OCI-LY1 (cell line): ENCODE data around the gene TAOK1.

Experiments used
- H2AFZ ChIP-seq: fragments of 200-600 bp; sonication (generic), shearing (Covaris generic); 2 replicates; pipeline ENCODE4 v1.6.0; 2014; ENCODE audit warnings: antibody characterized with exemption, mild to moderate bottlenecking, low read length
- H3F3A ChIP-seq: fragments of 200-600 bp; sonication (generic), shearing (Covaris generic); 2 replicates; pipeline ENCODE4 v1.6.0; 2014; ENCODE audit warnings: mild to moderate bottlenecking, antibody characterized with exemption, low read length, moderate library complexity; ENCODE audit not compliant: insufficient read depth
- H3K27ac ChIP-seq: fragments of 200-600 bp; sonication (generic); 2 replicates; pipeline ENCODE4 v1.5.1; 2014; ENCODE audit warnings: low read length, mixed run types, mild to moderate bottlenecking, low read depth; ENCODE audit not compliant: poor library complexity, severe bottlenecking
- H3K27me3 ChIP-seq: fragments of 200-600 bp; sonication (generic); 2 replicates; pipeline ENCODE4 v1.6.0; 2014; ENCODE audit warnings: antibody characterized with exemption, mild to moderate bottlenecking, low read length, moderate library complexity; ENCODE audit not compliant: insufficient read depth
- H3K36me3 ChIP-seq: fragments of 200-600 bp; sonication (generic); 2 replicates; pipeline ENCODE4 v1.6.1; 2014; ENCODE audit warnings: mild to moderate bottlenecking, antibody characterized with exemption, low read length, moderate library complexity, mixed read lengths; ENCODE audit not compliant: insufficient read depth
- H3K4me1 ChIP-seq: fragments of 200-600 bp; sonication (generic); 2 replicates; pipeline ENCODE4 v1.5.1; 2014; ENCODE audit warnings: mild to moderate bottlenecking, low read length, moderate library complexity; ENCODE audit not compliant: insufficient read depth, severe bottlenecking
- H3K4me2 ChIP-seq: fragments of 200-600 bp; sonication (generic), shearing (Covaris generic); 2 replicates; pipeline ENCODE4 v1.6.1; 2014; ENCODE audit warnings: low read length
- H3K4me3 ChIP-seq: fragments of 200-600 bp; sonication (generic); 2 replicates; pipeline ENCODE4 v1.5.1; 2014; ENCODE audit warnings: low read length, low read depth, mild to moderate bottlenecking, mixed read lengths; ENCODE audit not compliant: poor library complexity, severe bottlenecking
- H3K79me2 ChIP-seq: fragments of 200-600 bp; shearing (Covaris generic); 2 replicates; pipeline ENCODE4 v1.6.1; 2016; ENCODE audit warnings: mixed run types, low read length, mixed read lengths; ENCODE audit not compliant: insufficient read depth
- H3K9ac ChIP-seq: fragments of 200-600 bp; sonication (generic), shearing (Covaris generic); 2 replicates; pipeline ENCODE4 v1.6.1; 2014; ENCODE audit warnings: mild to moderate bottlenecking, low read length, mixed read lengths
- H3K9me2 ChIP-seq: fragments of 200-600 bp; sonication (generic), shearing (Covaris generic); 2 replicates; pipeline ENCODE4 v1.6.1; 2014; ENCODE audit warnings: low read depth, mild to moderate bottlenecking, low read length, mixed read lengths
- H3K9me3 ChIP-seq: fragments of 200-600 bp; shearing (Covaris generic); 2 replicates; pipeline ENCODE4 v1.6.1; 2014; ENCODE audit warnings: low read length, mixed read lengths
- H4K20me1 ChIP-seq: fragments of 200-600 bp; sonication (generic), shearing (Covaris generic); 2 replicates; pipeline ENCODE4 v1.6.0; 2016; ENCODE audit warnings: mild to moderate bottlenecking, low read length; ENCODE audit not compliant: insufficient read depth
- EZH2 ChIP-seq: fragments of 200-600 bp; sonication (generic), shearing (Covaris generic); IDR thresholded peaks from 2 replicates; pipeline ENCODE4 v1.8.0; 2017; ENCODE audit warnings: borderline replicate concordance, mixed run types, mild to moderate bottlenecking, antibody characterized with exemption, low read length, moderate library complexity, mixed read lengths
- TF ChIP-seq, protein P1 (sequence below): fragments of 200-600 bp; sonication (generic), shearing (Covaris generic); IDR thresholded peaks from 2 replicates; pipeline ENCODE4 v1.5.1; 2017; ENCODE audit warnings: mild to moderate bottlenecking, antibody characterized with exemption, low read length, moderate library complexity, mixed read lengths

Gene TAOK1

DNA sequence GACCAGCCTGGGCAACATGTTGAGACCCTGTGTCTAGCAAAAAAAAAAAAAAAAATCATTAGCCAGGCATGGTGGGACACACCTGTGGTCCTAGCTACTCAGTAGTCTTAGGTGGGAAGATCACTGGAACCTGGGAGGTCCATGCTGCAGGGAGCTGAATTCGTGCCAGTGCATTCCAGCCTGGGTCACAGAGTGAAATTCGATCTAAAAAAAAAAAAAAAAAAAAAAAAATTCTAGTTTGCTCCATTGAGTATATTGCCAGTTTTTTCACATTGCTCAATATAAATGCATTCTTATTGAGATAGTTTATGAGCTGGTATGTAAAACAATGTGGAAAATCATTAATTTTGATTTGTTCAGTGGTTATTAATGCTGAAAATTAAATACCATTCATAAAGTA, 124.6 kb downstream of the TAOK1 start:
- peaks cover 74% of the 10 kb centered on the region for H3K36me3 ChIP-seq
- H3K27me3 ChIP-seq: no peaks in the 10 kb centered on the region
- H3K9ac ChIP-seq: no peak overlapping the region
- no peaks in the 10 kb centered on the region for H3K79me2 ChIP-seq
- no peaks in the 10 kb centered on the region for H3K9me3 ChIP-seq
- H3K4me3 ChIP-seq: no peak overlapping the region
- H3K4me1 ChIP-seq: no peaks in the 10 kb centered on the region
- H2AFZ ChIP-seq: no peak overlapping the region
- H3K9me2 ChIP-seq: no peaks in the 10 kb centered on the region
- no peaks in the 10 kb centered on the region for H3F3A ChIP-seq
- TF ChIP-seq, protein P1, sequence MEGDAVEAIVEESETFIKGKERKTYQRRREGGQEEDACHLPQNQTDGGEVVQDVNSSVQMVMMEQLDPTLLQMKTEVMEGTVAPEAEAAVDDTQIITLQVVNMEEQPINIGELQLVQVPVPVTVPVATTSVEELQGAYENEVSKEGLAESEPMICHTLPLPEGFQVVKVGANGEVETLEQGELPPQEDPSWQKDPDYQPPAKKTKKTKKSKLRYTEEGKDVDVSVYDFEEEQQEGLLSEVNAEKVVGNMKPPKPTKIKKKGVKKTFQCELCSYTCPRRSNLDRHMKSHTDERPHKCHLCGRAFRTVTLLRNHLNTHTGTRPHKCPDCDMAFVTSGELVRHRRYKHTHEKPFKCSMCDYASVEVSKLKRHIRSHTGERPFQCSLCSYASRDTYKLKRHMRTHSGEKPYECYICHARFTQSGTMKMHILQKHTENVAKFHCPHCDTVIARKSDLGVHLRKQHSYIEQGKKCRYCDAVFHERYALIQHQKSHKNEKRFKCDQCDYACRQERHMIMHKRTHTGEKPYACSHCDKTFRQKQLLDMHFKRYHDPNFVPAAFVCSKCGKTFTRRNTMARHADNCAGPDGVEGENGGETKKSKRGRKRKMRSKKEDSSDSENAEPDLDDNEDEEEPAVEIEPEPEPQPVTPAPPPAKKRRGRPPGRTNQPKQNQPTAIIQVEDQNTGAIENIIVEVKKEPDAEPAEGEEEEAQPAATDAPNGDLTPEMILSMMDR: no peak
- no peak for TF ChIP-seq EZH2
- no peak overlapping the region for H3K27ac ChIP-seq
- no peak overlapping the region for H3K4me2 ChIP-seq
- H4K20me1 ChIP-seq: no peaks in the 10 kb centered on the region

DNA sequence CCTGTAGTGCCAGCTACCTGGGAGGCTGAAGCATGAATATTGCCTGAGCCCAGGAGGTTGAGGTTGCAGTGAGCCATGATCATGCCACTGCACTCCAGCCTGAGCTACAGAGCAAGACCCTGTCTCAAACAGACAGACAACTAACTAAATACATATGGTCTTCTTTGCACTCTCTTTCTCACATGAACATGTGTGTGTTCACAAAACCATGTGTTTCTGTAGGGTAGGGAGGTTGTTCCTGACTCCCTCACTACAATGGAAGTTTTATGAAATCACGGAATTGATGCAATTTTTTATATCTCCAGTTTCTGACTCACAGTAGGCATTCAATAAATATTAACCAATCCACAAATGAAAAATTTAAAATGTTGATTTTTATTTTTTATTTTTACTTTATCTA, 128.2 kb downstream of the TAOK1 start:
- no peaks in the 10 kb centered on the region for H3K9me2 ChIP-seq
- no peak overlapping the region for H2AFZ ChIP-seq
- H3K4me2 ChIP-seq: no peak overlapping the region
- no peaks in the 10 kb centered on the region for H3K79me2 ChIP-seq
- H3K36me3 ChIP-seq: peaks cover 68% of the 10 kb centered on the region
- no peaks in the 10 kb centered on the region for H3K9me3 ChIP-seq
- H4K20me1 ChIP-seq: no peaks in the 10 kb centered on the region
- H3K27me3 ChIP-seq: no peaks in the 10 kb centered on the region
- H3K27ac ChIP-seq: no peak overlapping the region
- no peak overlapping the region for H3K9ac ChIP-seq
- H3F3A ChIP-seq: no peaks in the 10 kb centered on the region
- H3K4me1 ChIP-seq: no peaks in the 10 kb centered on the region
- no peak for TF ChIP-seq EZH2
- TF ChIP-seq, protein P1: no peak
- H3K4me3 ChIP-seq: no peak overlapping the region

DNA sequence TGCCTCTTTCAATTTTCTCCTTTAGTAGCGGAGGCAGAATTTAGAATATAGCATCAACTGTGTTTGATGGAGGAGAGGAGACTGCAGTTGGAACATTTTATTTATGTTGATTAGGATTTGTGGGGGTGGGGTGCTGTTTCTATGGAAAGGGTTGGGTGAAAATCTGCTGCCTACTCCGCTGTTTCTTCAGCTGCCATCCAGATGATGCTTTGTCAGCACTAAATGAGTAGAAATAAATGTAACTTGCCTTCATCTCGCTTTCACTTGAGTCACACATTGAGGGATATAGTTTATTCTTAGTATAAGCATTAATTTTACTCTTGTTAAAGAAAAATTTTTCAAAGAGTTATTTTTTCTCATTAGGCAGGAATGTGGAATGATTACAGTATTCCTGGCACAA, 134.5 kb downstream of the TAOK1 start:
- no peaks in the 10 kb centered on the region for H4K20me1 ChIP-seq
- no peaks in the 10 kb centered on the region for H3F3A ChIP-seq
- no peaks in the 10 kb centered on the region for H3K9me2 ChIP-seq
- no peaks in the 10 kb centered on the region for H3K79me2 ChIP-seq
- no peaks in the 10 kb centered on the region for H3K9me3 ChIP-seq
- no peak overlapping the region for H2AFZ ChIP-seq
- H3K27ac ChIP-seq: no peak overlapping the region
- H3K4me1 ChIP-seq: no peaks in the 10 kb centered on the region
- TF ChIP-seq, protein P1: no peak
- no peak for TF ChIP-seq EZH2
- no peak overlapping the region for H3K4me2 ChIP-seq
- no peak overlapping the region for H3K9ac ChIP-seq
- H3K4me3 ChIP-seq: no peak overlapping the region
- H3K36me3 ChIP-seq: peaks cover 40% of the 10 kb centered on the region
- no peaks in the 10 kb centered on the region for H3K27me3 ChIP-seq
